K562 (cell line): Measurements from ENCODE around the gene PHF21B. TPM values are rescaled to one million over a fixed set of nuclear protein-coding genes. Genes with fewer than 3 reads are reported as not detected.
A peak's percentile ranks its signal among the peaks of the same experiment; 100 is the strongest.

Experiments
- CHAMP1 ChIP-seq: fragments of 450-650 bp; IDR thresholded peaks from 2 replicates; pipeline ENCODE4 v1.6.1; 2016; ENCODE audit warnings: mild to moderate bottlenecking
- MGA ChIP-seq: fragments of 450-650 bp; IDR thresholded peaks from 2 replicates; pipeline ENCODE4 v1.6.1; 2016; ENCODE audit warnings: mild to moderate bottlenecking, moderate library complexity
- MXI1 ChIP-seq: IDR thresholded peaks from 2 replicates; pipeline ENCODE4 v1.6.1; 2011; ENCODE audit warnings: low read depth, mild to moderate bottlenecking, improper control_type of control experiment, low read length
- POLR3G ChIP-seq: IDR thresholded peaks from 2 replicates; pipeline ENCODE4 v1.6.1; 2011; ENCODE audit not compliant: insufficient read length, insufficient replicate concordance; ENCODE audit errors: extremely low read depth
- RFX7 ChIP-seq: fragments of 250-450 bp; sonication (Bioruptor Pico); IDR thresholded peaks from 2 replicates; pipeline ENCODE4 v1.5.1; 2021; ENCODE audit warnings: mild to moderate bottlenecking
- RHOXF2B ChIP-seq: fragments of 250-450 bp; sonication (Bioruptor Pico); conservative IDR thresholded peaks from 2 replicates; pipeline ENCODE4 v1.5.1; 2021
- SMARCA4 ChIP-seq: fragments of 450-650 bp; IDR thresholded peaks from 2 replicates; pipeline ENCODE4 v1.6.1; 2016
- ZNF57 ChIP-seq: fragments of 450-650 bp; formaldehyde crosslinking; IDR thresholded peaks from 2 replicates; pipeline ENCODE4 v1.4.0; 2020; ENCODE audit warnings: mild to moderate bottlenecking, moderate library complexity
- polyA plus RNA-seq, 8 experiments: library from polyadenylated mRNA; depleted of rRNA in 4 of 8; stranded (reverse) in 5 of 8; unstranded in 3 of 8; fragments of >200 nt; fragmentation: Nextera tagmentation in 2 of 8; fragmentation: Illumina TruSeq in 1 of 8; extraction: Ambion mirVana in 2 of 8; extraction: Trizol in 1 of 8; gene quantifications; 2 replicates each; pipeline versions ENCODE4 v1.2.1 to v1.2.3, GENCODE V29; 2011 to 2014; ENCODE audit warnings: inconsistent platforms in 1 of 8, missing spikeins in 1 of 8
- total RNA-seq, 7 experiments: library from RNA; depleted of rRNA in 6 of 7; stranded (reverse); fragments of >200 nt in 6 of 7; fragmentation: Illumina TruSeq in 2 of 7; extraction: Trizol in 2 of 7; gene quantifications; 2 replicates each; pipeline versions ENCODE4 v1.2.1 to v1.2.3, GENCODE V29; 2011 to 2021; ENCODE audit warnings: low replicate concordance in 1 of 7
- TF ChIP-seq, protein P1 (sequence below), 3 experiments: fragments of 200-800 bp in 1 of 3; fragments of 250-450 bp in 1 of 3; fragments of 450-650 bp in 1 of 3; sonication (Bioruptor Pico) in 1 of 3; sonication (Bioruptor generic) in 1 of 3; formaldehyde crosslinking in 1 of 3; IDR thresholded peaks; 2 replicates each; pipeline versions ENCODE4 v1.6.1 to v1.8.0; 2016 to 2022; ENCODE audit warnings: mild to moderate bottlenecking in 2 of 3, missing genetic modification characterization in 2 of 3, missing compliant biosample characterization in 1 of 3, moderate library complexity in 1 of 3

The PHF21B gene
- total and polyA plus RNA-seq, 9 of the 15 experiments (the other 6 are each of a cell fraction or from before 2014, with no cell fraction given), result 0.04 TPM; not detected in 8

DNA sequence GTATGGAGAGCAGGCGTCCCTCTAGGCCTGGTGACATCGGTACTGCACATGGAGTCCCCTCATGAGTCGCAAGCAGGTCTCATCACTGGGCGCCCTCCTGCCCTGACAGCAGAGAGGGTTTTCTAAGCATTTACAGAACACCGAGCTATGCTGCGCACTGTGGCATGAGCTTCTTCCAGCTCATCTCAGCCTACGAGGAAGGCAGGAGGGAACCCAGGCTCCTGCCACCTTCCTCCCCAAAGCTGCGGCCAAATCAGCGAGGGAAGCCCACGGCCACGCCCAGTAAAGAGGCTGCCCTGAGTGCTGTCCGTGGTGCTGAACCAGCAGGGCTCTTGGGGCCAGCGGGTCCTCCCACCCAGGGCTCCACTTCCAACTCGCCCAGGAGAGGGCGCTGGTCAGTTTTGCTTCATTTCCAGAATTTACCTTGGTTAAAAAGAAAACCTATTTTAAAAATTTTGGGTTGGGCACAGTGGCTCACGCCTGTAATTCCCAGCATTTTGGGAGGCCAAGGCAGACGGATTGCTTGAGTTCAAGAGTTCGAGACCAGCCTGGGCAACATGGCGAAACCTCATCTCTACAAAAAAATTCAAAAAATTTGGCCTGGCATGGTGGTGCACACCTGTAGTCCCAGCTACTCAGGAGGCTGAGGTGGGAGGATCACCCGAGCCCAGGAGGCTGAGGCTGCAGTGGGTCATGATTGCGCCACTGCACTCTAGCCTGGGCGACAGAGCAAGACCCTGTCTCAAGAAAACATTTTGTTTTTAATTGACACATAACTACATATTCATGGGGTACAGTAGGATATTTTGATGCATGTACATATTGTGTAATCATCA lies 34.2 kb downstream of the PHF21B start (continued):
- TF ChIP-seq MGA, result no peak
- no peak for TF ChIP-seq RFX7 (CRISPR knock-in tag)
- no peak for TF ChIP-seq ZNF57 (CRISPR knock-in tag)
- TF ChIP-seq POLR3G, result no peak
- TF ChIP-seq RHOXF2B (CRISPR knock-in tag), result no peak
- TF ChIP-seq, protein P1, sequence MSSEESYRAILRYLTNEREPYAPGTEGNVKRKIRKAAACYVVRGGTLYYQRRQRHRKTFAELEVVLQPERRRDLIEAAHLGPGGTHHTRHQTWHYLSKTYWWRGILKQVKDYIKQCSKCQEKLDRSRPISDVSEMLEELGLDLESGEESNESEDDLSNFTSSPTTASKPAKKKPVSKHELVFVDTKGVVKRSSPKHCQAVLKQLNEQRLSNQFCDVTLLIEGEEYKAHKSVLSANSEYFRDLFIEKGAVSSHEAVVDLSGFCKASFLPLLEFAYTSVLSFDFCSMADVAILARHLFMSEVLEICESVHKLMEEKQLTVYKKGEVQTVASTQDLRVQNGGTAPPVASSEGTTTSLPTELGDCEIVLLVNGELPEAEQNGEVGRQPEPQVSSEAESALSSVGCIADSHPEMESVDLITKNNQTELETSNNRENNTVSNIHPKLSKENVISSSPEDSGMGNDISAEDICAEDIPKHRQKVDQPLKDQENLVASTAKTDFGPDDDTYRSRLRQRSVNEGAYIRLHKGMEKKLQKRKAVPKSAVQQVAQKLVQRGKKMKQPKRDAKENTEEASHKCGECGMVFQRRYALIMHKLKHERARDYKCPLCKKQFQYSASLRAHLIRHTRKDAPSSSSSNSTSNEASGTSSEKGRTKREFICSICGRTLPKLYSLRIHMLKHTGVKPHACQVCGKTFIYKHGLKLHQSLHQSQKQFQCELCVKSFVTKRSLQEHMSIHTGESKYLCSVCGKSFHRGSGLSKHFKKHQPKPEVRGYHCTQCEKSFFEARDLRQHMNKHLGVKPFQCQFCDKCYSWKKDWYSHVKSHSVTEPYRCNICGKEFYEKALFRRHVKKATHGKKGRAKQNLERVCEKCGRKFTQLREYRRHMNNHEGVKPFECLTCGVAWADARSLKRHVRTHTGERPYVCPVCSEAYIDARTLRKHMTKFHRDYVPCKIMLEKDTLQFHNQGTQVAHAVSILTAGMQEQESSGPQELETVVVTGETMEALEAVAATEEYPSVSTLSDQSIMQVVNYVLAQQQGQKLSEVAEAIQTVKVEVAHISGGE (CRISPR knock-in tag; IDR thresholded peaks at IDR 0.05), result no peak
- no peak for TF ChIP-seq MXI1
- peak; percentile 53; the same call in 1 of the 2 replicates for TF ChIP-seq CHAMP1
- no peak for TF ChIP-seq SMARCA4
